ENCODE data around the gene CIITA.
"Not testable (repeated sequence)": the region's sequence is repeated elsewhere in the genome, so short reads cannot be mapped to it uniquely, and the experiment has no call there.

Gene CIITA

GRCh38 chr16:10957771-10958482, 80.9 kb downstream of the CIITA start:
- DNase-seq (ENCODE audit: low read depth, low spot score), result no peak

DNA sequence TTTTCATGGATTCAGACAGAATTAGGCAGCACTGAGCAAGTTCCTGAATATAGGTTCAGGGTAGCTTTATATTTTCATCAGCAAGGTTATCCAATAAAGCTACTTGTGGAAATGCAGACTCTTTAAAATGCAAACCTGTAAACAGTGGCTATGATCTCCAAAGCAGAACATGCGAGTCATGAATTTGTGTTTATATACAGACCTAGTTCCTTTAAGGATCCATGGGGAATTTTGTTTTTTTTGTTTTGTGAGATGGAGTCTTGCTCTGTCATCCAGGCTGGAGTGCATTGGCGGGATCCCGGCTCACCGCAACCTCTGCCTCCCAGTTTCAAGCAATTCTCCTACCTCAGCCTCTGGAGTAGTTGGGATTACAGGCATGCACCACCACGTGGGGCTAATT, 82.2 kb downstream of the CIITA start:
- DNase-seq (ENCODE audit: low read depth, low spot score), result no peak

DNA sequence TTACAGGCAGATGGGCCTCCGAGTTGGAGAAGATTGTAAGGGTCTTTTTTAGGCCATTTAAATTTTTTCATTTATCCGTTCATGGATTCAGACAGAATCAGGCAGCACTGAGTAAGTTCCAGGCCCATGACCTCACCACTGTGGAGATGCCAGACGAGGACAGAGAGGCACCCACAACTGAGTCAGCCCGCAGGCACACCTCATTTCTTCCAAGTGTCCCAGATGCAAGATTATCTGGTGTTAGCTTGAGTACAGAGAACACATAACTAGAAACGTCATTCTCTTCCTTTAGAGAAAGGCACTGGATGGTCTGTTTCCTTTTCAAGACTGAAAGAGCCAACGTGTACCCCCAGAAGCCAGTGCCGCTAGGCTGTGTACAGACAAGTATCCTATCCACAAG, 84.2 kb downstream of the CIITA start:
- DNase-seq (ENCODE audit: low read depth, low spot score), result no peak

DNA sequence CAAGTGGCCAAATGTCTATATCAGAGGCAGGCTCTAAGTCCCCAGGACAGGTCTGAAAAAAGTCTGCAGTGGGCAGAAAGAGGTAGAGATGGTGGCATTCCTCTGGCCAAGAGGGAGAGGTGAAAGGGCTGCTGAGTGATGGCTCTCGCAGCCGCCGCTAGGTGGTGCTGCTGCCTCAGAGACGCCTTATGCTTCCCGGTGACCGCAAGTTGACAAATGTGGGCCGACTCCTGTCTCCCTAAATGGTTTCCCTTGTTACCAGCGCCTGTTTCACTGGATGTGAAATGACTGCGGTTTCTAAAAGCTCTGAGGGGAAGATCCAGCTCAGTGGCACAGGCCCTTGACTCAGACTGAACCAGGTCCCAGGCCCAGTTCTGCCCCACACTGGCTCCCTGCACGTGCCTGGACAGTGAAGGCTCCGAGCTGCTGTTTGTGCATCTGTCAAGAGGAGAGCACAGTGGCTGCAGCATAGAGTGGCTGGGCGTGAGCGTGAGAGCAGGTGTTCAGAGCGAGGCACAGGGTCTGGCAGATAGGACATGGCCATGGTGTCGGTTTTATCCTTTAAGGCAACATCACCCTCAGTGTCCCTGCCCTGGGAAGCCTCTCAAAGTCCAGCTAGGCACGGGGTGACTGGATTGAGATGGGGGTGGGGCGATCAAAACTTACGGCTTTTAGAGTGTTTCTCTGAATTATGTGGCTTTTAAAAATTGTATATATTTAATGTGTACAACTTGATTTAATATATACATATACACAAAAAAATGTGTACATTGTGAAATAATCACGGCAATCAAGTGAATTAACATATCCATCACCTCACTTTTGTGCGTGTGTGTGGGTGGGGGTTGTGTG, 87.3 kb downstream of the CIITA start:
- DNase-seq (ENCODE audit: low read depth, low spot score), result peak; percentile 32

DNA sequence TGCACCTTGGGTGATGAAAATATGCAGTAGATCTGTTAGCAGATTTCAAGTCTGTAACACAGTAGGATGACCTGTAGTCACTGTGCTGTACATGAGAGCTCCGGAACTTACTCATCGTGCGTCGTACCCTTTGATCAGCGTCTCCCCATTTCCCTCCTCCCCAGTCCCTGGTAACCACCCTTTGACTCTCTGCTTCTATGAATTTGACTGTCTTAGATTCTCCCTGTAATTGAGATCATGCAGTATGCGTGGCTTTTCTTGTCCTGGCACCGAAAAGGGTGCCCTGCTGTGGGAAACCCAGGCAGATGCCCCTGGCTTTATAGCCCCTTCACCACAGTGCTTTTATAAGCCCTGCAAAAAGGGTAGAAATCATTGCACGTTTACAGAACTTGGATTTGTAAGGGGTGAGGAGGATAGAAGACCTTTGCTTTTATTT, 87.9 kb downstream of the CIITA start:
- DNase-seq (ENCODE audit: low read depth, low spot score), result no peak

DNA sequence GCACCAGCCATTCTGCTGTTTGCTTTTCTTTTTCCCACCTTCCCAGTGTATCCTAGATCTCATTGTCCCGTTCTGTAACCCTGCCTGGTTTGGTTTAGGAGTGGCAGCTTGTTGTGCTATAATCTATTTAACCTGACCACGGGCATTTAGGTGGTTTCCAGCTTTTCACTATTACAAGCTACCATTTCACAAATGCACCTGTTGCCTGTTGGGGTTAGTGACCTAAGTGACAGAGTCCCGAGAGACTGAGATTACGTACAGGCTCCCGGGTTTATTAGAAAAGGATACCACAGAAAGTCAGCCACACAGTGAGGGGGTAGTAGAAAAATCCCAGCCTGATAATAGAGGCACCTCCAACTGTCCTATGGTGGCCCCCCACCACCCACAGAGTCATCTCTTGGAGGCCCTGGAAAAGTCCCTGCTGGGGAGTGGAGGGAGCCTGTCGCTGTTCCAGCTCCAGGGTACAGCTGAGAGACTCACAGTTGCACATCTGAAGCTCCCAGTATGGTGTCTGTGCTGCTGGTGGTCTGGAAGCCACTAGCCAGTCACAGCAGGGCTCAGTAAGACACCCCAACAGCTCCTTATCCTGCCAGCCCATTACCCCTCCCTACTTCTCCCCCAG, 88.5 kb downstream of the CIITA start:
- no peak for DNase-seq (ENCODE audit: low read depth, low spot score)

GRCh38 chr16:10966129-10966528, 89.1 kb downstream of the CIITA start:
- DNase-seq (ENCODE audit: low read depth, low spot score), result no peak

DNA sequence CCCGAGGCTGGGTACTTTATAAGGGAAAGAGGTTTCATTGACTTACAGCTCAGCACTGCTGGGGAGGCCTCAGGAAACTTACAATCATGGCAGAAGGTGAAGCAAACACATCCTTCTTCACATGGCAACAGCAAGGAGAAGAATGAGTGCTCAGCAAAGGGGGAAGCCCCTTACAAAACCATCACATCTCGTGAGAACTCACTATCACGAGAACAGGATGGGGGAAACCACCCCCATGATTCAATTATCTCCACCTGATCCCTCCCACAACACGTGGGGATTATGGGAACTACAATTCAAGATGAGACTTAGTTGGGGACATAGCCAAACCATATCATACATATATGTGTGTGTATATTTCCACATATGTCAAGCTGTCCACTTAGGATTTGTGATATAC, 89.6 kb downstream of the CIITA start:
- not testable (repeated sequence) for DNase-seq (ENCODE audit: low read depth, low spot score)

DNA sequence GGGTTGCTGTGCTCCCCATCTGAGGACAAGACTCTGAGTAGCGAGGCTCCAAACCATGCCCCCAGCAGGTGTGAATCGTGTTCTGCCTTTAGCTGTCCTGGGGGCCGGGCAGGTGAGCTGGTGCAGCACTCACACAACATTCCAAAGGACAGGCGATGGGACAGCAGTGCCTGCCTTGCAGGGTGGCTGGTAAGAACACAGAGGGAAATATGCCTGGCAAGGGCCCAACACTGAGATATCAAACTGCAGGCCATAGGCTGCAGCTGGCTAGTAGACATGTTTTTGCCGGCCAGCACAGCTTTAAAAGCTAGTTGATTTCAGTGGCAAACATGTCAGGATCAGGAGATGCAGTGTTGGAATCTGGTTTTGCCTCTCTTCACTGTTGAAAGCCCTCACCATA, 91.0 kb downstream of the CIITA start:
- no peak for DNase-seq (ENCODE audit: low read depth, low spot score)

DNA sequence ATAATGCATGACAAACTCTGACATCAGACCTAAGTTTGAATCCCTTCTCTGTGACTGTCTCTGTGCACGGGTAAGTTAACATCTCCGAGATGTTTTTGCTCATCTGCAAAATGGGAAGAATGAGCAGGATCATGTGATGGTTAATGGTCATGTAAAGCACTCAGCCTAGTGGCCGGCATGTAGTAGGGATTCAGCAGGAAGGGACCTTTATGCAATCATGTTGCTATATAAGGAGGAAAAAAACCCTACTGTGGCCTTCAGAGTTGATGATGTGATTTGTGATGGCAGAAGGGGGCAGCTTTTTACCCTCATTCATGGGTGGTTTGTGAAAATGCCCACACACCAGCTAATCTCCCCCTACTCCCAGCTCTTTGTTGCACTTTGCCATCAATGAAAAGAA, 91.5 kb downstream of the CIITA start:
- DNase-seq (ENCODE audit: low read depth, low spot score), result no peak

GRCh38 chr16:10969615-10970014, 92.6 kb downstream of the CIITA start:
- no peak for DNase-seq (ENCODE audit: low read depth, low spot score)

- no peak for DNase-seq (ENCODE audit: low read depth, low spot score)
Measured at GRCh38 chr16:10970065-10970464, 93.1 kb downstream of the CIITA start.

DNA sequence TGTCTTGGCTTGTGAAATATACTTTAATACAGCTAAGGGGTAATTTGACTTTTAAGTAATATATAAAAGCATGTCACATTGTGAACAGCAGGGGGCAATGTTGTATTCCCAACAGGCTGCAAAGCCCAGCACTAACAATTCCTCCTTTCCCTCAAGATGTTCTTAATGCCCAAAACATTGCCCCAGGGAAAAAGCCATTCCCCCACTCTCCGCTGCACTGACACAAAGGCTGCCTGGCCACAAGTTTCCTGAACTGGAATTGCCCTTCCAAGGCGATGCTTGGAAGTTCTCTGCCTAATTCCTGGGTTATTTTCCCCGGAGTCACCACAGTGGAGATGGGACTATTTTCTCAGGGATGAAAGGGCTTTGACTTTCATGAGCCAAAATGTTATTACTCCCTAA, 94.6 kb downstream of the CIITA start:
- DNase-seq (ENCODE audit: low read depth, low spot score), result no peak

GRCh38 chr16:10972108-10972818, 95.3 kb downstream of the CIITA start:
- DNase-seq (ENCODE audit: low read depth, low spot score), result no peak

DNA sequence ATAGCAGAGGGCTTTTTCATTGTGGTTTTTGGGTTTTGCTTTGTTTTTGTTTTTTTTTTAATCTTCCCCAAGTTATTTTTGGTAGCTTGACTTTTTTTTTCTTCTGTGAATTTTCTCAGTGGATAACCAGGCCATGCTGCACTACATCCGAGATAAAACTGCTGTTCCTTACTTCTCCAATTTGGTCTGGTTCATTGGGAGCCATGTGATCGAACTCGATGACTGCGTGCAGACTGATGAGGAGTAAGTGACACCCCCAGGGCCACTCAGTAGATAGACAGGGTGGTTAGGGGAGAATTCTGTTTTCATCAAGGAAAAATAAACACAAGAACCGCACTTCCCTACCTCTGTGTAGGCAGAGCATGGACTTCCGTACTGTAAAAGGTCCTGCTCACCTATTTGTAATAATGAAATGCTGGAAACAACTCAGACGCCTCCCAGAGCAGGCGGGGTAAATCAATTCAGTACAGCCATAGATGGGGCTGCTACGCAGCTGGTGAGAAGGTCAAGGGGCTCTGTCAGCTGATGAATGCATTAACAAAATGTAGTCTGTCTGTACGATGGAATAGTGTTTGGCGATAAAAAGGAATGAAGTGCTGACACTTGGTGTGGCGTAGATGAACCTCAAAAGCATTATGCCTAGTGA, 95.9 kb downstream of the CIITA start:
- DNase-seq (ENCODE audit: low read depth, low spot score), result no peak

DNA sequence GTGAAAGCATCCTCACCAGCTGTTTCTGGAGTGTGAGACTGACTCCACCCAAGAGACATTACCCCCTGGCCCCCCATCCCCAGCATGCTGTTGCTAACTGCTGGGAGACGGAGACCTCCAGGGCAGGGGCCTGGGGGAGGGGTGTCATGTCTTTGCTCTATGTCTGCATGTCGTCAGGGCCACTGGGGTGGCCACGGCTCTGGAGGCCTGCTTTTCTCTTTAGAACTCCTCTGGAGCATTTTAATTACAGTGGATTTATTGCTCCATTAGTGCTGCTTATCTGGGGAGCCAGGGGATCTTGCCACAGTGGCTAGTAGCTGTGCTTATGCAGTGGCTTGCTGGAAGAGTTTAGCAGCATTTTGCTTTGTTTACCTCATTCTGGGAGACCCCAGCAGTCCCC, 99.6 kb downstream of the CIITA start:
- no peak for DNase-seq (ENCODE audit: low read depth, low spot score)

DNA sequence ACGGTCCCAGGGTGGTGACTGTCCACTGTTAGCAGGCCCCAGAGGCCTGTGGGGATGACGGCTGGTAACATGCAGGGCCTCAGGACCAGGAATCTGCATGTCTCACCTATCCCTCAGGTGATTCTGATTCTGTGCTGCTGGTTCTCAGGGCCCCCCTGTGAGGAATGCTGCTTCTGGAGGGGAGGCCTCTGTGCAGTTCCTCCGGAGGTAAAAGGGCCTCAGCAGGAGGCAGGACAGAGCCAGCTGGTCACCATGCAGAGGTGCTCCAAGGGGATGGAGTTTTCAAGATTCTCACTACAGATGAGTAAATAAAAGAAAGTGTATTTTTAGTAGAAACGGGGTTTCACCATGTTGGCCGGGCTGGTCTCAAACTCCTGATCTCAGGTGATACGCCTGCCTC, 101.1 kb downstream of the CIITA start:
- DNase-seq (ENCODE audit: low read depth, low spot score), result no peak

GRCh38 chr16:10978871-10979446, 102.0 kb downstream of the CIITA start:
- no peak for DNase-seq (ENCODE audit: low read depth, low spot score)

DNA sequence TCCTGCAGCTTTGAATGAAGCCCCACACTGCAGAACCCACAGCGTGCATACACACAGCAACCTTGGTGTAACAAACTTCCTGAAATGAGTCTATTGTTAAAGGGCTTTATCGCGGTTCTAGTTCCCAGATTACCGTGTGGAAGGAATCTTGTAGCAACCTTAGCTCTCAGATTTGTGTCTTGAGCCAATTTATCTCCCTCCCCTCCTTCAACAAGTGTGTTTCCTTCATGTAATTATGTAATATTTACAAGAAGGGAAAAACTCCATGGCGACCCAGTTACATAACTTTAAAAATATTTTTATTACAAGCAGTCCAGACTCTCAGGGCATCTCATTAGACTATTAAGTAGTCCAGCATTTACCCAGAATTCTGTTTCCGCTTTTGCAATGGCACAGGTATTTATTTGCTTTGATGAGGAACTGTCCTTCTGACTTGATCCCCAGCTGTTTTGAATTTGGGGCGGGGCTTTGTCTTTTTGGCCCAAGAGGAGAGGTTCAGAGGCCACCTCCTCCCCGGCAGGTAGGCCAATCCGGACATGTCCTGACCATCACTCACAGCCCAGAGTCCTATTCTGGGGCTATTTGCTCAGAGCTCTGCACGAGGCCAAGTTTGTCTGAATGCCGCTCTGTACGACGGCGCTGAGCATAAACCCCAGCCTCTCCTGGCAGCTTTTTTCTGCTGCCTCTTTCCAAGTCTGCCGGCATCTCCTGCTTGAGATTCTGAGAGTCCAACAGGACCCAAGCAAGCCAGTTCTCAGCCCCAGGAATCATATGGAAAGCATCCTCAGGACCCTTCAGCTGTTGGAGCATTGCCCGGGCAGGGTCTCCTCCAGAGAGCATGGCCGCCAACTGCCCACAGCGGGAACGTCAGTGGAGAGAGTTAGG, 103.0 kb downstream of the CIITA start:
- DNase-seq (ENCODE audit: low read depth, low spot score), result no peak

DNA sequence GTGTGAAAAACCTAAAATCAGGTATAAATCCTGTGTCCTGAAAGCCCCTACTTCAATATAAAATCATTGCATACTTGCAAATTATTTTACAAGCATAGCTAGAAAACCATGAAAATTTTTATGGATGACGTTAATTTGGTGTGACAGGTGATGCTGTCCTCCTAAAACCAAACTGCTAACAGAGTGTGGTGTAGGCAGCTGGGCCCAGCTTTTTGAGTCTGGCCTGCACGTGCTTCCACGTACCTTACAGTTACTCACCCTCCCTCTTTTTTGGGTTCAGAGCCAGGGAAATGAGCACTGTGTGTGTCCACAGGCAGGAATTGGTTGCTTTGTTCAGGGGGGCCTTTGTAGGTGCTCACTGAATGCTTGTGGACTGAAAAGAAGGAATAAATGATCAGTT, 103.8 kb downstream of the CIITA start:
- DNase-seq (ENCODE audit: low read depth, low spot score), result no peak
